ENCODE measurements around the gene NKX6-1. TPM values are rescaled to one million over a fixed set of nuclear protein-coding genes. Genes with fewer than 3 reads are reported as not detected.

The NKX6-1 gene
- total RNA-seq, 2 donors from 2014 or later = 1.2 TPM; not detected in 1

- H3K9me3 ChIP-seq = no peaks in the 10 kb centered on the region
- no peak for DNase-seq (ENCODE audit: low spot score)
These were observed 28.8 kb downstream of the NKX6-1 start for GRCh38 chr4:84470204-84470785.

DNA sequence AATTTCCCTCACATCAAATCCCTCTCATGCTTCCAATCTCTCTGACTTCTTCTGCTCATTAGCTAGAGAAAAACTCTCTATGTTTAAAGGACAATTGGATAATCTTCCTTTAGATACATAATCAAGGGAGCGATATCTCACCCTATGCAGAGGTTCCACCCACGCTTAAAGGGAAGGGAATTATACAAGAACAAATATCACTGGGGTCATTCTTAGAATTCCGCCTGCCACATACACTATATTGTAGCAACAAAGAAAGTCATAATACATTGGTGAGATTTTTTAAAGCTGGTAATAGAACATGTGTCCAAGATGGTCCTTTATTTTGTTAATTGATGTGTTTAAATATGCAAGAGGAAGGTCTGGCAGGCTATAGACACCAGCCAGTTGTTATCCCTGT is 31.5 kb downstream of the NKX6-1 start:
- DNase-seq (ENCODE audit: low spot score) = no peak
- no peak for ATAC-seq (ENCODE audit: insufficient number of reproducible peaks, low FRiP score, low read depth)
- no peak overlapping the region for H3K4me3 ChIP-seq
- no peaks in the 10 kb centered on the region for H3K9me3 ChIP-seq
- no peaks in the 10 kb centered on the region for H3K4me1 ChIP-seq (ENCODE audit: control insufficient read depth in 1 of 2, low read depth in 2 of 2)
- H3K27ac ChIP-seq = no peak overlapping the region
- H3K36me3 ChIP-seq = no peaks in the 10 kb centered on the region
- TF ChIP-seq CTCF (IDR thresholded peaks at IDR 0.05) = no peak
- no peaks in the 10 kb centered on the region for H3K27me3 ChIP-seq (replicated peaks; ENCODE audit: insufficient read depth)

More at GRCh38 chr4:84470204-84470785, 28.8 kb downstream of the NKX6-1 start:
- H3K4me1 ChIP-seq (ENCODE audit: control insufficient read depth in 1 of 2, low read depth in 2 of 2) = no peaks in the 10 kb centered on the region
- H3K36me3 ChIP-seq = no peaks in the 10 kb centered on the region
- no peak for ATAC-seq (ENCODE audit: insufficient number of reproducible peaks, low FRiP score, low read depth)
- no peaks in the 10 kb centered on the region for H3K27me3 ChIP-seq (replicated peaks; ENCODE audit: insufficient read depth)
- no peak overlapping the region for H3K27ac ChIP-seq
- TF ChIP-seq CTCF (IDR thresholded peaks at IDR 0.05) = no peak
- H3K4me3 ChIP-seq = no peak overlapping the region

- DNase-seq (ENCODE audit: low spot score) = no peak
- H3K9me3 ChIP-seq = no peaks in the 10 kb centered on the region
- no peak overlapping the region for H3K4me3 ChIP-seq
- no peak overlapping the region for H3K27ac ChIP-seq
- no peaks in the 10 kb centered on the region for H3K36me3 ChIP-seq
- H3K4me1 ChIP-seq (ENCODE audit: control insufficient read depth in 1 of 2, low read depth in 2 of 2) = no peaks in the 10 kb centered on the region
- no peaks in the 10 kb centered on the region for H3K27me3 ChIP-seq (replicated peaks; ENCODE audit: insufficient read depth)
- no peak for ATAC-seq (ENCODE audit: insufficient number of reproducible peaks, low FRiP score, low read depth)
- no peak for TF ChIP-seq CTCF (IDR thresholded peaks at IDR 0.05)
These were observed 39.3 kb downstream of the NKX6-1 start for GRCh38 chr4:84459783-84460182.

DNA sequence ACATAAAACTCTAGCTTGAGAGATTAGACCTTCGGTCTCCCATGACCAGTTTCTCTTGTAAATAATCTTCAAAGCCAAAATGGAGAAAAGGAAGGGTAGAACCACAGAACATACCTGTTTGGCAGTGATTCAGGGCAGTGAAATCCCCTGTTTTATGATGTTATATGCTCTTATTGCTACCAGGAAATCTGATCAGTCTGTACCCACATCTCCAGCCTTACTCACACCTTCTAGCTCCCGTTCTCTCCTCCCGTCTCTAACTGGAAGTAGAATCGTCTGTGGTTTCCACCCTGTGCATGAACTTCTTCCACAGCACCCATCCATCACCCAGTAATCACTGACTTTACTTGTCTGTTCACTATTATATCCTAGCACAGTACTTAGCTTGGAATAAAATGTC is 42.9 kb downstream of the NKX6-1 start:
- no peak overlapping the region for H3K4me3 ChIP-seq
- DNase-seq (ENCODE audit: low spot score) = no peak
- no peak for TF ChIP-seq CTCF (IDR thresholded peaks at IDR 0.05)
- H3K4me1 ChIP-seq (ENCODE audit: control insufficient read depth in 1 of 2, low read depth in 2 of 2) = no peaks in the 10 kb centered on the region
- H3K27ac ChIP-seq = no peak overlapping the region
- no peak for ATAC-seq (ENCODE audit: insufficient number of reproducible peaks, low FRiP score, low read depth)
- H3K36me3 ChIP-seq = no peaks in the 10 kb centered on the region
- no peaks in the 10 kb centered on the region for H3K9me3 ChIP-seq
- no peaks in the 10 kb centered on the region for H3K27me3 ChIP-seq (replicated peaks; ENCODE audit: insufficient read depth)

DNA sequence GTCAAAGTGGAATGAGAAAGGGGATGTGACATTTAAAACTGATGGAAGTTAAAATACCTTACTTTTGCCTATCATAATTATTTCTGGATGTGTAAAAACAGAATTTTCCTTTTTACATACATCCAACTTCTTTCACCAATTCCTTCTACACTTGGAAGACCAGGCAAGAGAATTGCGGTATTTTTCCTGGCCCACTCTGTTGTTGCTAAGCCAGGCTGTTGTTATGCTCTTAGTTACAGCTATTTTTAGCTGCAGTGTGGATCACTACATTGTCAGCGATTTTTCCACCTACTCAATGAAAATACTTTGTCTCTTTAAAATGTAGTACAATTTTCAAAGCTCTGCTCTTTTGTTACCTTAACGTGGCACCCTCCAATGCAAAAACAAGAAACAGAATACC is 43.4 kb downstream of the NKX6-1 start:
- ATAC-seq (ENCODE audit: insufficient number of reproducible peaks, low FRiP score, low read depth) (no peak), DNase-seq (ENCODE audit: low spot score) (no peak)
- Histone ChIP-seq H3K27ac (no peak overlapping the region), H3K9me3 (no peaks in the 10 kb centered on the region), H3K4me3 (no peak overlapping the region), H3K27me3 (replicated peaks; ENCODE audit: insufficient read depth) (no peaks in the 10 kb centered on the region), H3K4me1 (ENCODE audit: control insufficient read depth in 1 of 2, low read depth in 2 of 2) (no peaks in the 10 kb centered on the region), H3K36me3 (no peaks in the 10 kb centered on the region)
- TF ChIP-seq CTCF (IDR thresholded peaks at IDR 0.05) = no peak
